Stimulated activated effector memory CD8-positive, alpha-beta T cell treated with anti-CD3 and anti-CD28 coated beads, Interleukin-12 subunit alpha, Interleukin-12 subunit beta, amount 100 ng/mL, for 72 hours (primary cell): ENCODE results near the gene FAAP20.

Source experiments
- ATAC-seq: fragments of 150-1000 bp; cut with Tn5 transposase; 2 replicates; pipeline ENCODE4 v1.10.0; 2021
- DNase-seq, 2 donors: peaks; one replicate each; pipeline ENCODE4 v3.0.0; 2021 to 2022; ENCODE audit warnings: low spot score in 2 of 2
- H3K27ac Mint-ChIP-seq: one replicate; pipeline ENCODE4 v1.8.0; 2022; ENCODE audit warnings: mild to moderate bottlenecking, mixed read lengths
- H3K36me3 Mint-ChIP-seq: one replicate; pipeline ENCODE4 v1.8.0; 2022; ENCODE audit warnings: mild to moderate bottlenecking, mixed read lengths
- H3K4me1 Mint-ChIP-seq: one replicate; pipeline ENCODE4 v1.8.0; 2022; ENCODE audit warnings: mixed read lengths
- H3K4me3 Mint-ChIP-seq: one replicate; pipeline ENCODE4 v1.8.0; 2022; ENCODE audit warnings: mild to moderate bottlenecking, mixed read lengths
- H3K9me3 Mint-ChIP-seq: one replicate; pipeline ENCODE4 v1.8.0; 2022; ENCODE audit warnings: mixed read lengths

The FAAP20 gene

DNA sequence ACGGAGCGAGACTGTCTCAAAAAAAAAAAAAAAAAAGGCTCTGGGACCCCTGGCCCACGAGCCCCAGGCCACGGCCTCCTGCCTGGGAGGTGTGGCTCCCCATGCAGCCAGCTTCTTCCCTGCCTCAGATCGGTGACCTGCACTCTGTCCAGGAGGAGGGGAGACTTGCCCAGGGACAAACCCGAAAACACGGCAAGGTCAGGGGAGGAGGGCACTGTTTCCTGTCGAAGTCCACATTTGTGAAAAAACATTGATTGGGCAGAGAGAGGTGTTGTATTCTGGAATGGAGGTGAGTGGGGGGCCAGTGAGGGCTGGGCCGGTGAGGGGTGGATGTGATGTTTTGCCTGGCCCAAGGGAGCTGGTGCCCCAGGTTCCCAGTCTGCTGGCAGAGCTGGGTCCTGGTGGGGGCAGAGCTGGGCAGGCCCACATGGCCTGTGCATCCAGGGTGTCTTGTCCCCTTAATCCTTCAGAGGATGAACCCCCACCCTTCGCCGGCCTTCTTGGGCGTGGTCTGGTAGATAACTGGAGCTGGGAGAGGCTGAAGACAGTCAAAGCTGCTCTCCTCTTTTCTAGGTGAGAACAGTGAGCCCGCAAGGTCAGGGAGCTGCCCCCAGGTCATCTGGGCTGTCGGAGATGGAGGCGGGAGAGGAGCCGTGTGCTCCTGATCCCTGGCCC lies 12.4 kb upstream of the FAAP20 start:
- Mint-ChIP-seq H3K4me3 (no peak overlapping the region), H3K9me3 (no peaks in the 10 kb centered on the region), H3K4me1 (no peaks in the 10 kb centered on the region), H3K27ac (no peak overlapping the region), H3K36me3 (no peaks in the 10 kb centered on the region)
- DNase-seq (no peak), ATAC-seq (no peak)

GRCh38 chr1:2205191-2205952 lies 10.8 kb upstream of the FAAP20 start:
- Mint-ChIP-seq H3K36me3 (no peaks in the 10 kb centered on the region), H3K4me1 (no peaks in the 10 kb centered on the region), H3K4me3 (peak overlapping the region; percentile 55), H3K27ac (no peak overlapping the region), H3K9me3 (no peaks in the 10 kb centered on the region)
- DNase-seq: peak; percentile 88 to 96
- ATAC-seq: peak; percentile 80

GRCh38 chr1:2204415-2205190 lies 10.0 kb upstream of the FAAP20 start:
- peaks cover 7% of the 10 kb centered on the region for H3K4me1 Mint-ChIP-seq
- H3K36me3 Mint-ChIP-seq: no peaks in the 10 kb centered on the region
- peak in 1 of 2 donors; percentile 81 for DNase-seq
- peak overlapping the region; percentile 55 for H3K4me3 Mint-ChIP-seq
- H3K27ac Mint-ChIP-seq: no peak overlapping the region
- peak; percentile 31 for ATAC-seq
- H3K9me3 Mint-ChIP-seq: no peaks in the 10 kb centered on the region

GRCh38 chr1:2203671-2204414 lies 9.3 kb upstream of the FAAP20 start:
- H3K4me3 Mint-ChIP-seq: peak overlapping the region; percentile 55
- no peak for DNase-seq
- peaks cover 15% of the 10 kb centered on the region for H3K4me1 Mint-ChIP-seq
- no peak for ATAC-seq
- H3K27ac Mint-ChIP-seq: peak overlapping the region; percentile 34
- H3K9me3 Mint-ChIP-seq: no peaks in the 10 kb centered on the region
- H3K36me3 Mint-ChIP-seq: no peaks in the 10 kb centered on the region

DNA sequence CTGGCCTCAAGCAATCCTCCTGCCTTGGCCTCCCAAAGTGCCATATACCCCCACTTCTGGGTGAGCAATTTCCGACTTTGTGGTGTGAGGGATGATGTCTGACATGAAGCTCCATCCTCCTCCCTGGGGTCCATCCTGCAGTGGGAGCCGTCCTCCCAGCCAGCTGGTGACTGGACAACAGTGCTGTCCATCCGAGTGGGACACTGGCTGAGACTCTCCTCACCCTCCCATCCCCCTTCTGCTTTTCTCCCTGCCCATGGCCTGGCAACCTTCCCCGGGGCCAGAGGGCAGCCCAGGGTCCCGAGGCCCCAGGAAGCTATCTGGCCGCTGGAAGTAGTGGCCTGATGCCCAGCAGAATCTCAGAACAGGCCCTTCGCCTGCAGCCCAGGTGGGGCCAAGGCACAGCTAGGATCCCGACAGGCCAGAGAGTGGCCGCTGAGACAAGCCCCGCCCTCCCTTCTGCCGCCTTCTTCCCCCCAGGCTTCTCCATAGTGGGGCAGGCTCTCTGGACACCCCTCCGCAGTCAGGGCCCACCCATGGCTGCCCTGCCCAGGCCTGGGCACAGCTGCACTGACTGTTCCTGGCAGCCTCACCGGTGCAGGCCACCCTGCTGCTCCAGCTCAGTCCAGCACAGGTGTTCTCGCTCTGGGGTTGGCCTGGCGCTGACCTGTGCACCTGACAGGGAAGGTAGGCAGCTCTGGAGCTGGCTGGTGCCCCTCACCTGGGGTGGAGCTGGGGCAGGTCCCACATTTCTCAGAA lies 8.4 kb upstream of the FAAP20 start:
- Mint-ChIP-seq H3K36me3 (no peaks in the 10 kb centered on the region), H3K9me3 (no peaks in the 10 kb centered on the region), H3K4me3 (peak overlapping the region; percentile 19), H3K4me1 (peaks cover 19% of the 10 kb centered on the region), H3K27ac (peak overlapping the region; percentile 34)
- ATAC-seq: no peak
- no peak for DNase-seq

GRCh38 chr1:2202008-2202575 lies 7.5 kb upstream of the FAAP20 start:
- H3K36me3 Mint-ChIP-seq: no peaks in the 10 kb centered on the region
- peaks cover 19% of the 10 kb centered on the region for H3K4me1 Mint-ChIP-seq
- H3K27ac Mint-ChIP-seq: no peak overlapping the region
- DNase-seq (no peak), ATAC-seq (no peak)
- no peaks in the 10 kb centered on the region for H3K9me3 Mint-ChIP-seq
- H3K4me3 Mint-ChIP-seq: no peak overlapping the region

DNA sequence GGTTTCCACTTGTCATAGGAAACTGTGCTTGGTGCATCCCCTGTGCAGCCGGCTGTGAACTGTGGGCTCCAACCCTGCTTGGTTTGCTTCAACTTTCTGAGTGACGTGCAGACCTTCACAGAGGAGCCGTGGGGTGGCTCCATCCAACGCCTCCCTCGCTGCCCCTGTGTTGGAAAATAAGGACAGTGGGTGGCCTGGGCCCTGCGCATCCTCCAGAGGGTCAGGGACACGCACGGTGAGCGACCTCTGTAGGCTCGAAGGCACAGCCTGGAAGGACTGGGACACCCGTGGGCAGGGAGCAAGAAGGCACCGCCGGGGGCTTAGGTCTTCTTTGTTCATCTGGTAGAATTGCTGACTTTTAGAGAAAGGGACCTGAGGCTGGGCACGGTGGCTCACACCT lies 6.5 kb upstream of the FAAP20 start:
- Mint-ChIP-seq H3K36me3 (no peaks in the 10 kb centered on the region), H3K27ac (no peak overlapping the region), H3K4me1 (peaks cover 19% of the 10 kb centered on the region), H3K9me3 (no peaks in the 10 kb centered on the region), H3K4me3 (no peak overlapping the region)
- ATAC-seq (no peak), DNase-seq (no peak)

- Mint-ChIP-seq H3K36me3 (no peaks in the 10 kb centered on the region), H3K9me3 (no peaks in the 10 kb centered on the region), H3K4me1 (peaks cover 19% of the 10 kb centered on the region), H3K4me3 (peak overlapping the region; percentile 76), H3K27ac (peak overlapping the region; percentile 85)
- no peak for DNase-seq
- ATAC-seq: no peak
Observed at GRCh38 chr1:2200308-2200943, 5.9 kb upstream of the FAAP20 start.

- ATAC-seq: peak; percentile 72
- peak; percentile 53 to 86 for DNase-seq
- no peaks in the 10 kb centered on the region for H3K36me3 Mint-ChIP-seq
- H3K9me3 Mint-ChIP-seq: no peaks in the 10 kb centered on the region
- H3K4me3 Mint-ChIP-seq: peak overlapping the region; percentile 76
- H3K27ac Mint-ChIP-seq: peak overlapping the region; percentile 85
- peaks cover 19% of the 10 kb centered on the region for H3K4me1 Mint-ChIP-seq
Observed at GRCh38 chr1:2199042-2199810, 4.7 kb upstream of the FAAP20 start.

DNA sequence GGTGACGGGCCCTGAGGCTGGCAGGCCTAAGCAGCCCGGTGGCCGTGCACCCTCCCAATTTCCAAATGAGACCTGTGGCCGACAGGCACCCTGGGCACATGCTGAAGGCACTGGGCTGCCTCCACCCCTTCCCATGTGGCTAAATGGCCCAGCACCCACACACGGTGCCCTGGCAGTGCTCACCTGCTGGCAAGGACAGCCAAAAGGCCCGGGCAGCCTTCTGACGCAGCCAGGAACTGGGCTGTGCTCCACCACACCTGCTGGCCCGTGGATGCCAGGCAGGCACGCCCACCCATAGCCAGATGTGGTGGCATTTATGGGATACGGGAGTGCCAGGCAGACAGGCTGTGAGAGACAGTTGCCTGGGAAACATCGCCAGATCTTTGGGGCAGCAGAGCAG lies 4.0 kb upstream of the FAAP20 start:
- no peak for DNase-seq
- H3K4me3 Mint-ChIP-seq: peak overlapping the region; percentile 76
- H3K36me3 Mint-ChIP-seq: peaks cover 6% of the 10 kb centered on the region
- H3K27ac Mint-ChIP-seq: peak overlapping the region; percentile 85
- ATAC-seq: no peak
- peaks cover 19% of the 10 kb centered on the region for H3K4me1 Mint-ChIP-seq
- H3K9me3 Mint-ChIP-seq: no peaks in the 10 kb centered on the region

GRCh38 chr1:2197707-2198165 lies 3.2 kb upstream of the FAAP20 start:
- Mint-ChIP-seq H3K27ac (peak overlapping the region; percentile 85), H3K4me1 (peaks cover 19% of the 10 kb centered on the region), H3K9me3 (no peaks in the 10 kb centered on the region), H3K36me3 (peaks cover 11% of the 10 kb centered on the region), H3K4me3 (no peak overlapping the region)
- DNase-seq (no peak), ATAC-seq (no peak)

DNA sequence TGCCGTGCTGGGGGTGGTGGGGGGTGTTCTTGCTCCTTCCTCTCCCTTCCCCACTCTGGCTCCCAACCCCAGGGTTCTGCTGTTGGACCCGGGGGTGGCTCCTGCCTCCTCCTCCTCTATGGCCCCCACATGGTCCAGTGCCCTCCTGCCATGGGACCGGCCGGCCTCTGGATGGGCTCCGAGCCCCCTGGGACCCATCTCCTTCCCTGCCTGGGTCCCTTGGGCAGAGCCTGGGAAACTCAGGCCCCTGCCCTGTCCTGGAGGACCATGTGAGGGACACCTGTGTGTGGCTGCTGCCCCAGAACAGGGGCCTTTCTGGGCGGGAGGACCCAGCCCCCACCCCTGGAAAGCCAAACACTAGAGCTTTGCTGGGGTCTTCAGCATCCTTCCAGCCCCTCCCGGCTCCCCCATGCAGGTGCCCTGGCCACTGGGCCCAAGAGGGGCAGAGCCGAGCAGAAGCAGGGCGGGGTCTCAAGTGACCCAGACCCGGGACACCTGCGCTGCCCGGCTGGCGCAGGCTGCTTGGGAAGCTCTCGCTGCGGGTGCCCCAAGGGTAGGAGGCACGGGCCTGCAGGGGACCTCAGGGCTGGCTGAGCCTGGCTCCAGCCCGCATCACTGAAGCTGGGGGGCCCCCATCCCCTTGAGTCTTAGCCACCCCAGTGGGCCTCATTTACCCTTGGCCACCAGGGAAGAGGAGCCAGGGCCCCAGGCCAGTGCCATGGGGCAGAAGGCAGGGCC lies 2.5 kb upstream of the FAAP20 start:
- Mint-ChIP-seq H3K27ac (no peak overlapping the region), H3K4me3 (no peak overlapping the region), H3K36me3 (peaks cover 11% of the 10 kb centered on the region), H3K4me1 (peaks cover 19% of the 10 kb centered on the region), H3K9me3 (no peaks in the 10 kb centered on the region)
- ATAC-seq (no peak), DNase-seq (no peak)

- peaks cover 21% of the 10 kb centered on the region for H3K36me3 Mint-ChIP-seq
- ATAC-seq: no peak
- peaks cover 29% of the 10 kb centered on the region for H3K4me1 Mint-ChIP-seq
- peak overlapping the region; percentile 89 for H3K27ac Mint-ChIP-seq
- H3K4me3 Mint-ChIP-seq: peak overlapping the region; percentile 81
- no peaks in the 10 kb centered on the region for H3K9me3 Mint-ChIP-seq
- no peak for DNase-seq
Observed at GRCh38 chr1:2195785-2196184, 1.2 kb upstream of the FAAP20 start.
